T-cell (primary cell): ENCODE results near the gene KCNS1. TPM values are rescaled to one million over a fixed set of nuclear protein-coding genes. Genes with fewer than 3 reads are reported as not detected.

Source experiments
- ATAC-seq, 4 experiments: fragments of 200-7000 bp in 3 of 4; fragments of 150-1000 bp in 1 of 4; cut with Tn5 transposase; replicated peaks in 1 of 4; 1 replicate in 3 of 4; 2 replicates in 1 of 4; pipeline ENCODE4 v1.10.0; 2021; ENCODE audit warnings: moderate library complexity in 3 of 4, mild to moderate bottlenecking in 2 of 4, moderate number of reproducible peaks in 1 of 4
- CTCF ChIA-PET, 2 donors: fragments of 300-600 bp; sonication (Branson Sonifier 250); formaldehyde crosslinking; loops; one replicate each; lab custom pipeline; 2022; ENCODE audit warnings: antibody characterized with exemption in 2 of 2; lab: Charles Lee
- POLR2A ChIA-PET, 2 donors: fragments of 300-600 bp; sonication (Branson Sonifier 250); formaldehyde crosslinking; loops; one replicate each; lab custom pipeline; 2022; ENCODE audit warnings: antibody characterized with exemption in 2 of 2; lab: Charles Lee
- DNase-seq, 35 experiments: peaks; one replicate each; pipeline versions ENCODE4 v3.0.0 to v3.0.0-alpha.2; 2013 to 2023
- H3K27ac ChIP-seq: one replicate; pipeline ENCODE4 v1.5.1; 2013; ENCODE audit warnings: low read length
- H3K27me3 ChIP-seq, 2 experiments: replicated peaks in 1 of 2; 1 replicate in 1 of 2; 2 replicates in 1 of 2; pipeline versions ENCODE4 v1.6.1 to v1.7.0; 2013; ENCODE audit warnings: low read length in 1 of 2, mixed read lengths in 1 of 2; ENCODE audit not compliant: control insufficient read depth in 2 of 2, insufficient read depth in 2 of 2; ENCODE audit errors: extremely low read depth in 1 of 2
- H3K36me3 ChIP-seq, 2 donors: 1 replicate in 1 of 2; 2 replicates in 1 of 2; pipeline versions ENCODE4 v1.6.1 to v1.7.0; 2013; ENCODE audit warnings: low read length in 1 of 2; ENCODE audit not compliant: control insufficient read depth in 2 of 2, insufficient read depth in 1 of 2; ENCODE audit errors: extremely low read depth in 1 of 2
- H3K4me1 ChIP-seq, 2 experiments: 1 replicate in 1 of 2; 2 replicates in 1 of 2; pipeline versions ENCODE4 v1.6.1 to v1.7.0; 2013; ENCODE audit warnings: low read length in 2 of 2, mixed read lengths in 1 of 2; ENCODE audit not compliant: insufficient read depth in 2 of 2, control insufficient read depth in 1 of 2; ENCODE audit errors: extremely low read depth in 1 of 2
- H3K4me3 ChIP-seq, 2 donors: 1 replicate in 1 of 2; 2 replicates in 1 of 2; pipeline versions ENCODE4 v1.5.1 to v1.7.0; 2013; ENCODE audit warnings: mild to moderate bottlenecking in 2 of 2, low read length in 1 of 2, moderate library complexity in 1 of 2; ENCODE audit not compliant: control insufficient read depth in 1 of 2; ENCODE audit errors: extremely low read depth in 1 of 2
- H3K9me3 ChIP-seq: 2 replicates; pipeline ENCODE4 v1.7.0; 2013
- H3K27ac Mint-ChIP-seq, 2 donors: one replicate each; pipeline ENCODE4 v1.8.0; 2020 to 2021; ENCODE audit warnings: mild to moderate bottlenecking in 2 of 2, mixed read lengths in 2 of 2
- H3K27me3 Mint-ChIP-seq, 2 donors: one replicate each; pipeline ENCODE4 v1.8.0; 2021 to 2022; ENCODE audit warnings: mixed read lengths in 2 of 2
- H3K36me3 Mint-ChIP-seq: one replicate; pipeline ENCODE4 v1.8.0; 2021; ENCODE audit warnings: mixed read lengths
- H3K4me1 Mint-ChIP-seq, 3 donors: one replicate each; pipeline ENCODE4 v1.8.0; 2020 to 2022; ENCODE audit warnings: mixed read lengths in 3 of 3, mild to moderate bottlenecking in 1 of 3
- H3K4me3 Mint-ChIP-seq, 3 donors: one replicate each; pipeline ENCODE4 v1.8.0; 2020 to 2022; ENCODE audit warnings: mild to moderate bottlenecking in 3 of 3, mixed read lengths in 3 of 3, moderate library complexity in 3 of 3
- H3K9me3 Mint-ChIP-seq, 3 donors: one replicate each; pipeline ENCODE4 v1.8.0; 2020 to 2022; ENCODE audit warnings: mixed read lengths in 3 of 3
- WGBS: methylation state at CpG from one replicate; pipeline ENCODE4 v1.1.5; 2013; ENCODE audit warnings: missing lambda C conversion rate; ENCODE audit not compliant: insufficient coverage; 5-methylcytosine and 5-hydroxymethylcytosine counted together
- total RNA-seq, 35 experiments: library from RNA in 6 of 35; stranded (reverse) in 6 of 35; fragments of 120-200 nt in 1 of 35; gene quantifications; one replicate each; pipeline versions ENCODE4 v1.2.1 to v1.2.4 and lab custom pipeline; 2013 to 2026

Gene KCNS1
- total RNA-seq, 5 donors from 2014 or later (not counting 1 experiment from before 2014, with no cell fraction given), result 0.09 TPM; not detected in 4

DNA sequence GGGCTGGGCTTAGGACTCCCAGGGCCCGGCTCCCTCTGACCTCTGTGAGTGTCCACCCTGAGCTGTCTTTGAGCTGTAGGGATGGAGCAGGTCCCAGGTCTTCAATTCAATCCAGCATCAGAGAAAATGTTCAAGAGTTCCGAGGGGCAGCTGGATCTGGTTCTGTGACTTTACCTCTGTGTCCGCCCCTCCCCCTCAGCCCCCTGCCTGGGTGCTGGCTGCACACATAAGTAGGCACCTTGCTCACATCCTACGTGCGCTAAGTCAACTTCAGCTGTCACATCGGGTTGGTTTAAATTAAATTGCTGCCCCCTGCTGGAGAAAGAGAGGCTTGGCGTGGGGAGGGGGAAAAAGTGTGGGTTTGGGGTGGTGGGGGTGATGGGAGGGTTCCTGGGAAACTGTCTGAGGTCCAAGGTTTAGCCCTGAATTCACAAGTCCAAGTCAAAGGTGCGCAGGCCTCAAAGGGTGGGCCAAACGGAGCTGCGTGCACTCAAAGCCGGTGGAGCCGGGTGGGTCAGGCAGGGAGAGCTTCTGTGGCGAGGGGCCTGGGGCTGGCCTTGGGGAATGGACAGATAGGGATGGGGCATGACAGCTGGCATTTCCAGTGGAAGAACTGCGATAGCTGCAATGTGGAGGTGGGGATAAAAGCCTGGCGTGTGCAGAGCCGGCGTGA lies 11.0 kb upstream of the KCNS1 start:
- POLR2A ChIA-PET, result no interaction called here
- peaks cover under 1 to 12% of the 10 kb centered on the region in 2 experiments for H3K27me3 ChIP-seq
- no peak overlapping the region for H3K4me3 Mint-ChIP-seq
- no peaks in the 10 kb centered on the region for H3K36me3 Mint-ChIP-seq
- no peaks in the 10 kb centered on the region for H3K36me3 ChIP-seq
- no peak overlapping the region for H3K27ac Mint-ChIP-seq
- DNase-seq (peak in 1 of 35 experiments; percentile 28), ATAC-seq (no peak)
- H3K4me1 ChIP-seq, result peaks cover 0 to 4% of the 10 kb centered on the region in 2 experiments
- H3K4me3 ChIP-seq, result no peak overlapping the region
- H3K27ac ChIP-seq, result no peak overlapping the region
- CTCF ChIA-PET, result interaction anchor here (0.5 to 1.9 kb wide), 5 partner anchors 15 to 662 kb away, joined by 3 to 6 read pairs (median 3); no protein-coding TSS in a partner anchor
- peaks cover 6 to 11% (median 7%) of the 10 kb centered on the region in 3 donors for H3K4me1 Mint-ChIP-seq
- H3K9me3 Mint-ChIP-seq, result no peaks in the 10 kb centered on the region
- WGBS, result 81% methylated on average over 7 of the region's 17 CpGs
- H3K9me3 ChIP-seq, result no peaks in the 10 kb centered on the region
- peaks cover 7 to 13% of the 10 kb centered on the region in 2 donors for H3K27me3 Mint-ChIP-seq

DNA sequence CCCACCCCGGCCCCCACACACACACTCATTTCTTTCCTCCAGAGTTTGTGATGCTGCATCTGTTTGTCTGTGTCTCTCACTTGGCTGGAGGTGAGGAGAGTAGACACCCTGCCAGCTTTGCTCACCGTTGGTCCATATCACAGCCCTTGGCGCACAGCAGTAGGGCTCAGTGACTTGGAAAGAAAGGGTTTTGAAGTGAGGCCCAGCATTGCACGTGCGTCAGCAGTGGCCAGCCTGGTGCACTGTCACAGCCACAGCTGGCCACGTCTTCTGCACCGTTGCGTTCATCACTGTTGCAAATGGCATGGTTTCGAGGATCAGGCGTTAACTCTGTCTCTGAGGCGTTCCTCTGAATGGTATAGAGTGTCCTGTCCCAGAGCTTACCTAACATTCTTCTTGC lies 10.4 kb upstream of the KCNS1 start:
- Mint-ChIP-seq H3K4me3 (no peak overlapping the region), H3K27me3 (peaks cover 4 to 16% of the 10 kb centered on the region in 2 donors), H3K9me3 (no peaks in the 10 kb centered on the region), H3K4me1 (peaks cover 6 to 11% (median 7%) of the 10 kb centered on the region in 3 donors), H3K27ac (no peak overlapping the region), H3K36me3 (no peaks in the 10 kb centered on the region)
- Histone ChIP-seq H3K4me3 (no peak overlapping the region), H3K27ac (no peak overlapping the region), H3K27me3 (peaks cover 4 to 12% of the 10 kb centered on the region in 2 experiments), H3K36me3 (no peaks in the 10 kb centered on the region), H3K4me1 (peaks cover 0 to 4% of the 10 kb centered on the region in 2 experiments), H3K9me3 (no peaks in the 10 kb centered on the region)
- DNase-seq (no peak), ATAC-seq (no peak)
- ChIA-PET CTCF (interaction anchor here (0.5 to 1.9 kb wide), 4 partner anchors 15 to 663 kb away, joined by 3 to 6 read pairs (median 4); no protein-coding TSS in a partner anchor), POLR2A (no interaction called here)
- 86% methylated on average over 8 of the region's 11 CpGs for WGBS

DNA sequence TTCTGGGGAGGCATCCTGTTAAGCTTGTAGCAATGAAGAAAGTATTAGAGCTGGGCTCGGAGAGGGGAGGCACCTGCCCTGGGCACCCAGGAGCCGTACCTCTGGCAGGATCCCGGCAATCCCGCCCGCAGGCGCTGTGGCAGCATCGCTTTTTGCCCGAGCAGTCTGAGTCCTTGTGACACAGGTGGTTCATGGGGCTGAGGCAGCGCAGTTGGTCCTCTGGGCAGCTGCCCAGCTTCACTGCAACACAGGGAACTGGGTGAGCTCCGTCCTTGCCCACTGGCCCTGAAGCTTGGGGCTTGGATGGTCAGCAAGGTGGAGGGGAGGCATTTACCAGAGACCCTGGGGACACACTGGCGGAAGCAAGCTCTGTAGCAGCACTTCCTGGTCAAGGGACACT lies 9.4 kb upstream of the KCNS1 start:
- peaks cover 4 to 8% of the 10 kb centered on the region in 2 experiments for H3K27me3 ChIP-seq
- ChIA-PET POLR2A (no interaction called here), CTCF (no interaction called here)
- peaks cover 0 to 4% of the 10 kb centered on the region in 2 experiments for H3K4me1 ChIP-seq
- no peak for ATAC-seq
- no peak overlapping the region for H3K4me3 ChIP-seq
- Mint-ChIP-seq H3K4me3 (no peak overlapping the region), H3K9me3 (no peaks in the 10 kb centered on the region), H3K27me3 (peaks cover 4 to 15% of the 10 kb centered on the region in 2 donors), H3K4me1 (peaks cover 5 to 10% (median 7%) of the 10 kb centered on the region in 3 donors), H3K36me3 (no peaks in the 10 kb centered on the region), H3K27ac (no peak overlapping the region)
- WGBS, result 93% methylated on average over 11 of the region's 11 CpGs
- H3K36me3 ChIP-seq, result no peaks in the 10 kb centered on the region
- H3K27ac ChIP-seq, result no peak overlapping the region
- no peaks in the 10 kb centered on the region for H3K9me3 ChIP-seq
- no peak for DNase-seq

DNA sequence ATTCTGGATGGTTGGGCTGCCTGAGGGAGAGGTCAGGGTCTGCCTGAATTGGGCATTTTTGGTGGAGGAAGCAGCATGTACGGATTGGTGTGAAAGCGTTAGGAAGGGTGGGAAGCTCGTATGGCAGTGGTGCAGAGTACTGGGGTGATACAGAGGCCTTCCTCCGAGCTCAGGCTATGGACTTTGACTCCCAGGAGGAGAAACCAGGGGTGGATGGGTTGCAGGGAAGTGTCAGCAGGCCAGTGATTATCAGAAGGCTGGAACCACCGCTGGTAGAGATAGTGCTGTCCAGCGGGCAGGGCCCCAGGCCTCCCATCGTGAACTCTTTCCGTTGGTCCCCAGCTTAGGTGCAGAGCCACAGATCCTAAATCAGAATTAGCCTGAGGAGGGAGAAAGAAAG lies 8.7 kb upstream of the KCNS1 start:
- Mint-ChIP-seq H3K4me1 (peaks cover under 1 to 3% (median 2%) of the 10 kb centered on the region in 3 donors), H3K36me3 (no peaks in the 10 kb centered on the region), H3K4me3 (no peak overlapping the region), H3K27ac (no peak overlapping the region), H3K27me3 (peaks cover 6 to 18% of the 10 kb centered on the region in 2 donors), H3K9me3 (no peaks in the 10 kb centered on the region)
- no peaks in the 10 kb centered on the region for H3K4me1 ChIP-seq
- ATAC-seq (no peak), DNase-seq (no peak)
- CTCF ChIA-PET, result no interaction called here
- H3K36me3 ChIP-seq, result no peaks in the 10 kb centered on the region
- H3K4me3 ChIP-seq, result no peak overlapping the region
- H3K9me3 ChIP-seq, result no peaks in the 10 kb centered on the region
- 80% methylated on average over 5 of the region's 8 CpGs for WGBS
- no peak overlapping the region for H3K27ac ChIP-seq
- H3K27me3 ChIP-seq, result peaks cover 4 to 6% of the 10 kb centered on the region in 2 experiments
- POLR2A ChIA-PET, result no interaction called here

DNA sequence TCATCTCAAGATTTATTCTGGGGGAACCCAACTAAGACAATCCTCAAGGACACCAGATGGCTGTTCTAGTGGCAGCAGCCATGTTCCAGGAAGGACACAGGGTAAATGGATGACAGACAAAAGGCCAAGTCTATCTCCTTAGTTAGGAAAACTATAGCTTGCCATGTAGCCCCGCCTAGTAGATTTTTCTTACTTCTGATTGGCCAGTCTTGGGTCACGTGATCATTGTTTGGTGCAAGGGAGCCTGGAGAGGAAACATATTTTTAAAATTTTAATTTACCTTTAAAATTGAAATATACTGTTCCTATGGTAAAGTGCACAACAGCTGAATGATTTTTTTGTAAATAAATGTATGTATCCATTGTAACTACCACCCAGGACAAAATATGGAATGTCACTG lies 4.4 kb upstream of the KCNS1 start:
- Mint-ChIP-seq H3K4me3 (no peak overlapping the region), H3K9me3 (no peaks in the 10 kb centered on the region), H3K4me1 (peaks cover 0 to 6% (median 5%) of the 10 kb centered on the region in 3 donors), H3K27ac (no peak overlapping the region), H3K27me3 (peaks cover 20 to 32% of the 10 kb centered on the region in 2 donors), H3K36me3 (no peaks in the 10 kb centered on the region)
- POLR2A ChIA-PET, result no interaction called here
- Histone ChIP-seq H3K27ac (no peak overlapping the region), H3K9me3 (no peaks in the 10 kb centered on the region), H3K4me3 (no peak overlapping the region), H3K27me3 (peaks cover 4 to 17% of the 10 kb centered on the region in 2 experiments), H3K36me3 (no peaks in the 10 kb centered on the region), H3K4me1 (peaks cover 0 to 6% of the 10 kb centered on the region in 2 experiments)
- DNase-seq (no peak), ATAC-seq (no peak)
- CTCF ChIA-PET, result interaction anchor here in 1 of 2 donors (1.5 kb wide), 1 partner anchor 9 kb away, joined by 5 read pairs; no protein-coding TSS in a partner anchor
- whole genome bisulfite sequencing, result no CpG with 5 or more reads among the region's 2 CpGs

DNA sequence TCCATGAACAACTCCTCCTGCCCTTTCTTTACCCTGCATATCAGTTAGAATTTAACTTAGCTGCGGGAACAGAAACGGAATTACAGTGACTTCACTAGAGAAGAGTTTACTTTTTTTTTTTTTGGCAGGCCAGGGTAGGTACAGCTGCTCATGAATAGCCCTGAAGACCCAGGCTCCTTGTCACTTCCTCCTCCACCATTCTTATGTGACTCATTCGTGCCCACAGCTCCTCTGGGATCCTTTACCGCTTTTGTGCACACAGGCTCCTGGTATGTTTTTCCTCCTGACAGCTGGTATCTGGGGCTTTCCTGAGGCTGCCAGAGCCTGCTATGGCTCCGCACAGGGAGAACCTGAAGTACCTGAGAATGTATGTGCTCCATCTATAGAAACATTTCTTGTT lies 3.9 kb upstream of the KCNS1 start:
- peaks cover 0 to 6% of the 10 kb centered on the region in 2 experiments for H3K4me1 ChIP-seq
- no peaks in the 10 kb centered on the region for H3K36me3 ChIP-seq
- H3K27ac ChIP-seq, result no peak overlapping the region
- WGBS, result 90% methylated on average over 2 of the region's 5 CpGs
- Mint-ChIP-seq H3K4me1 (peaks cover 0 to 7% (median 7%) of the 10 kb centered on the region in 3 donors), H3K36me3 (no peaks in the 10 kb centered on the region), H3K27ac (no peak overlapping the region), H3K4me3 (no peak overlapping the region), H3K9me3 (no peaks in the 10 kb centered on the region), H3K27me3 (peaks cover 26 to 37% of the 10 kb centered on the region in 2 donors)
- ChIA-PET CTCF (interaction anchor here in 1 of 2 donors (1.5 kb wide), 1 partner anchor 9 kb away, joined by 5 read pairs; no protein-coding TSS in a partner anchor), POLR2A (no interaction called here)
- no peak for DNase-seq
- H3K4me3 ChIP-seq, result no peak overlapping the region
- H3K27me3 ChIP-seq, result peaks cover 9 to 20% of the 10 kb centered on the region in 2 experiments
- no peaks in the 10 kb centered on the region for H3K9me3 ChIP-seq
- ATAC-seq, result no peak
